HepG2 (cell line): ENCODE data around the gene ASGR1. TPM values are rescaled to one million over a fixed set of nuclear protein-coding genes. Genes with fewer than 3 reads are reported as not detected.

ENCODE experiments used
- ESRRA ChIP-seq: sonication (generic); formaldehyde crosslinking; IDR thresholded peaks from 2 replicates; pipeline ENCODE4 v1.5.1; 2020; ENCODE audit warnings: mild to moderate bottlenecking, low read depth, missing genetic modification reagents
- GABPB1 ChIP-seq: IDR thresholded peaks from 2 replicates; pipeline ENCODE4 v1.6.1; 2016; ENCODE audit warnings: mild to moderate bottlenecking, missing genetic modification reagents, moderate library complexity, missing compliant biosample characterization
- GATA4 ChIP-seq: sonication (generic); IDR thresholded peaks from 2 replicates; pipeline ENCODE4 v1.6.1; 2016; ENCODE audit warnings: antibody characterized with exemption, low read depth, borderline replicate concordance
- GMEB1 ChIP-seq: sonication (generic); formaldehyde crosslinking; IDR thresholded peaks from 2 replicates; pipeline ENCODE4 v1.5.1; 2020; ENCODE audit warnings: missing genetic modification reagents, mild to moderate bottlenecking, borderline replicate concordance
- HDAC1 ChIP-seq: sonication (generic); formaldehyde crosslinking; IDR thresholded peaks from 2 replicates; pipeline ENCODE4 v1.5.1; 2020; ENCODE audit warnings: mild to moderate bottlenecking, missing genetic modification reagents
- HNRNPK ChIP-seq: fragments of 200-400 bp; formaldehyde crosslinking; IDR thresholded peaks from 2 replicates; pipeline ENCODE4 v1.6.1; 2018; ENCODE audit warnings: low read length, low read depth, moderate library complexity, mild to moderate bottlenecking; ENCODE audit not compliant: poor library complexity, severe bottlenecking
- IRF2 ChIP-seq: IDR thresholded peaks from 2 replicates; pipeline ENCODE4 v1.6.1; 2018; ENCODE audit warnings: missing genetic modification reagents, missing compliant biosample characterization
- MED8 ChIP-seq: sonication (generic); formaldehyde crosslinking; IDR thresholded peaks from 2 replicates; pipeline ENCODE4 v1.8.1; 2023; ENCODE audit warnings: mild to moderate bottlenecking, missing genetic modification reagents; ENCODE audit not compliant: insufficient replicate concordance
- MEF2D ChIP-seq: sonication (generic); formaldehyde crosslinking; IDR thresholded peaks from 2 replicates; pipeline ENCODE4 v1.5.1; 2020; ENCODE audit warnings: mild to moderate bottlenecking, missing genetic modification reagents
- NFYC ChIP-seq: IDR thresholded peaks from 2 replicates; pipeline ENCODE4 v1.6.1; 2016; ENCODE audit warnings: missing genetic modification reagents, missing compliant biosample characterization
- SALL2 ChIP-seq: sonication (generic); formaldehyde crosslinking; IDR thresholded peaks from 2 replicates; pipeline ENCODE4 v1.8.1; 2023; ENCODE audit warnings: mild to moderate bottlenecking, missing genetic modification reagents, inconsistent platforms
- SATB2 ChIP-seq: sonication (generic); formaldehyde crosslinking; IDR thresholded peaks from 2 replicates; pipeline ENCODE4 v1.5.0; 2020; ENCODE audit warnings: missing genetic modification reagents
- SRF ChIP-seq: IDR thresholded peaks from 2 replicates; pipeline ENCODE4 v1.6.1; 2011; ENCODE audit warnings: mild to moderate bottlenecking, low read depth, low read length, moderate library complexity
- TBX2 ChIP-seq: sonication (generic); formaldehyde crosslinking; IDR thresholded peaks from 2 replicates; pipeline ENCODE4 v1.5.0; 2020; ENCODE audit warnings: missing genetic modification reagents, mild to moderate bottlenecking, borderline replicate concordance
- TEAD2 ChIP-seq: sonication (generic); formaldehyde crosslinking; IDR thresholded peaks from 2 replicates; pipeline ENCODE4 v1.9.0; 2021; ENCODE audit warnings: missing genetic modification reagents
- THAP11 ChIP-seq: IDR thresholded peaks from 2 replicates; pipeline ENCODE4 v1.6.1; 2016; ENCODE audit warnings: missing biosample characterization, missing genetic modification reagents
- ZFP90 ChIP-seq: sonication (generic); formaldehyde crosslinking; IDR thresholded peaks from 2 replicates; pipeline ENCODE4 v1.8.0; 2022; ENCODE audit warnings: missing genetic modification reagents, mild to moderate bottlenecking, inconsistent platforms, borderline replicate concordance
- ZKSCAN1 ChIP-seq: fragments of 150-350 bp; IDR thresholded peaks from 2 replicates; pipeline ENCODE4 v1.6.1; 2014; ENCODE audit warnings: low read length
- ZNF256 ChIP-seq: sonication (generic); formaldehyde crosslinking; conservative IDR thresholded peaks from 2 replicates; pipeline ENCODE4 v1.4.0; 2020; ENCODE audit warnings: missing genetic modification reagents
- ZNF367 ChIP-seq: sonication (generic); formaldehyde crosslinking; IDR thresholded peaks from 2 replicates; pipeline ENCODE4 v1.4.0; 2020; ENCODE audit warnings: missing genetic modification reagents, borderline replicate concordance
- ZNF501 ChIP-seq: sonication (generic); formaldehyde crosslinking; IDR thresholded peaks from 2 replicates; pipeline ENCODE4 v1.5.1; 2020; ENCODE audit warnings: mild to moderate bottlenecking, moderate library complexity, missing genetic modification reagents
- ZNF572 ChIP-seq: sonication (generic); formaldehyde crosslinking; IDR thresholded peaks from 2 replicates; pipeline ENCODE4 v1.5.1; 2020; ENCODE audit warnings: mild to moderate bottlenecking, missing genetic modification reagents
- ZNF704 ChIP-seq: sonication (generic); formaldehyde crosslinking; IDR thresholded peaks from 2 replicates; pipeline ENCODE4 v1.8.1; 2023; ENCODE audit warnings: mild to moderate bottlenecking, inconsistent platforms, moderate library complexity, missing genetic modification reagents, borderline replicate concordance
- ZNF747 ChIP-seq: sonication (generic); formaldehyde crosslinking; IDR thresholded peaks from 2 replicates; pipeline ENCODE4 v1.8.1; 2023; ENCODE audit warnings: missing genetic modification reagents, mild to moderate bottlenecking, borderline replicate concordance
- ZNF761 ChIP-seq: sonication (generic); formaldehyde crosslinking; conservative IDR thresholded peaks from 2 replicates; pipeline ENCODE4 v1.4.0; 2020; ENCODE audit warnings: mild to moderate bottlenecking, missing genetic modification reagents
- ZNF782 ChIP-seq: sonication (generic); formaldehyde crosslinking; IDR thresholded peaks from 2 replicates; pipeline ENCODE4 v1.4.0; 2020; ENCODE audit warnings: missing genetic modification reagents, mild to moderate bottlenecking, borderline replicate concordance
- ZNF850 ChIP-seq: sonication (generic); formaldehyde crosslinking; conservative IDR thresholded peaks from 2 replicates; pipeline ENCODE4 v1.9.0; 2021; ENCODE audit warnings: mild to moderate bottlenecking, missing genetic modification reagents
- ZSCAN29 ChIP-seq: sonication (generic); formaldehyde crosslinking; conservative IDR thresholded peaks from 2 replicates; pipeline ENCODE4 v1.4.0; 2020; ENCODE audit warnings: mild to moderate bottlenecking, missing genetic modification reagents
- polyA plus RNA-seq, 8 experiments: library from polyadenylated mRNA; depleted of rRNA in 3 of 8; stranded (reverse) in 7 of 8; unstranded in 1 of 8; fragments of >200 nt; fragmentation: Illumina TruSeq in 4 of 8; extraction: Trizol in 4 of 8; gene quantifications; 2 replicates each; pipeline versions ENCODE4 v1.2.1 to v1.2.3, GENCODE V29; 2011 to 2016; ENCODE audit warnings: low read depth in 4 of 8, missing spikeins in 1 of 8, mixed read lengths in 1 of 8; ENCODE audit not compliant: insufficient read depth in 1 of 8
- total RNA-seq, 5 experiments: library from RNA; depleted of rRNA; stranded (reverse); fragments of >200 nt; fragmentation: Illumina TruSeq; extraction: Trizol; gene quantifications; 2 replicates each; pipeline ENCODE4 v1.2.3, GENCODE V29; 2016; ENCODE audit warnings: low read depth in 1 of 5

Gene ASGR1
- total and polyA plus RNA-seq, 2 of the 13 experiments (the other 11 are each of a cell fraction or from before 2014, with no cell fraction given) = 353 to 796 TPM

- TF ChIP-seq ZKSCAN1 (peak; percentile 33; the same call in 1 of the 2 replicates), ZNF572 (CRISPR knock-in tag) (0 out of 2 replicates have a peak, but pooled peaks have one; percentile 47), HDAC1 (peak; percentile 18; the same call in 1 of the 2 replicates), SRF (peak; percentile 59), GABPB1 (CRISPR knock-in tag) (peak; percentile 57), MEF2D (CRISPR knock-in tag) (peak; percentile 33; the same call in 1 of the 2 replicates), ESRRA (CRISPR knock-in tag) (0 out of 2 replicates have a peak, but pooled peaks have one; percentile 30), IRF2 (CRISPR knock-in tag) (peak; percentile 25; the same call in 1 of the 2 replicates), ZNF501 (CRISPR knock-in tag) (peak; percentile 57), HNRNPK (peak; percentile 78), MED8 (no peak), ZNF761 (CRISPR knock-in tag) (peak; percentile 82; the same call in 1 of the 2 replicates), ZNF850 (CRISPR knock-in tag) (no peak), ZNF782 (CRISPR knock-in tag) (peak; percentile 47; the same call in 1 of the 2 replicates), SALL2 (CRISPR knock-in tag) (no peak), GATA4 (no peak), ZFP90 (CRISPR knock-in tag) (0 out of 2 replicates have a peak, but pooled peaks have one; percentile 68), NFYC (CRISPR knock-in tag) (peak; percentile 85), TBX2 (CRISPR knock-in tag) (peak; percentile 28; the same call in 1 of the 2 replicates), ZNF367 (CRISPR knock-in tag) (no peak), SATB2 (no peak), ZNF747 (CRISPR knock-in tag) (0 out of 2 replicates have a peak, but pooled peaks have one; percentile 15), ZNF256 (CRISPR knock-in tag) (no peak), ZNF704 (CRISPR knock-in tag) (0 out of 2 replicates have a peak, but pooled peaks have one; percentile 53), TEAD2 (no peak), GMEB1 (CRISPR knock-in tag) (peak; percentile 43; the same call in 1 of the 2 replicates), THAP11 (peak; percentile 98; the same call in 1 of the 2 replicates), ZSCAN29 (CRISPR knock-in tag) (peak; percentile 20; the same call in 1 of the 2 replicates)
These were observed 35.3 kb upstream of the ASGR1 start (continued) for GRCh38 chr17:7214300-7215135.
